GM12864 (cell line): ENCODE results near the gene SCMH1.

Source experiments
- DNase-seq: peaks from one replicate; pipeline ENCODE4 v3.0.0-alpha.2; 2011; ENCODE audit warnings: low read depth
- H3K4me3 ChIP-seq: 2 replicates; pipeline ENCODE4 v1.5.1; 2011; ENCODE audit warnings: mild to moderate bottlenecking, low read depth, low read length, control low read depth
- TF ChIP-seq, protein P1 (sequence below): IDR thresholded peaks from 2 replicates; pipeline ENCODE4 v1.5.1; 2011; ENCODE audit warnings: low read depth, mild to moderate bottlenecking, moderate library complexity, low read length, control low read depth, inconsistent platforms; ENCODE audit errors: missing control alignments

The SCMH1 gene

GRCh38 chr1:40989066-40989465 lies 253.0 kb downstream of the SCMH1 start:
- TF ChIP-seq, protein P1, sequence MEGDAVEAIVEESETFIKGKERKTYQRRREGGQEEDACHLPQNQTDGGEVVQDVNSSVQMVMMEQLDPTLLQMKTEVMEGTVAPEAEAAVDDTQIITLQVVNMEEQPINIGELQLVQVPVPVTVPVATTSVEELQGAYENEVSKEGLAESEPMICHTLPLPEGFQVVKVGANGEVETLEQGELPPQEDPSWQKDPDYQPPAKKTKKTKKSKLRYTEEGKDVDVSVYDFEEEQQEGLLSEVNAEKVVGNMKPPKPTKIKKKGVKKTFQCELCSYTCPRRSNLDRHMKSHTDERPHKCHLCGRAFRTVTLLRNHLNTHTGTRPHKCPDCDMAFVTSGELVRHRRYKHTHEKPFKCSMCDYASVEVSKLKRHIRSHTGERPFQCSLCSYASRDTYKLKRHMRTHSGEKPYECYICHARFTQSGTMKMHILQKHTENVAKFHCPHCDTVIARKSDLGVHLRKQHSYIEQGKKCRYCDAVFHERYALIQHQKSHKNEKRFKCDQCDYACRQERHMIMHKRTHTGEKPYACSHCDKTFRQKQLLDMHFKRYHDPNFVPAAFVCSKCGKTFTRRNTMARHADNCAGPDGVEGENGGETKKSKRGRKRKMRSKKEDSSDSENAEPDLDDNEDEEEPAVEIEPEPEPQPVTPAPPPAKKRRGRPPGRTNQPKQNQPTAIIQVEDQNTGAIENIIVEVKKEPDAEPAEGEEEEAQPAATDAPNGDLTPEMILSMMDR, result no peak
- no peak for DNase-seq
- no peak overlapping the region for H3K4me3 ChIP-seq

- H3K4me3 ChIP-seq, result no peak overlapping the region
- DNase-seq, result no peak
- TF ChIP-seq, protein P1, result no peak
Observed at GRCh38 chr1:40988280-40988679, 253.8 kb downstream of the SCMH1 start.

GRCh38 chr1:40987439-40988276 lies 254.4 kb downstream of the SCMH1 start:
- H3K4me3 ChIP-seq, result no peak overlapping the region
- TF ChIP-seq, protein P1, result no peak

DNA sequence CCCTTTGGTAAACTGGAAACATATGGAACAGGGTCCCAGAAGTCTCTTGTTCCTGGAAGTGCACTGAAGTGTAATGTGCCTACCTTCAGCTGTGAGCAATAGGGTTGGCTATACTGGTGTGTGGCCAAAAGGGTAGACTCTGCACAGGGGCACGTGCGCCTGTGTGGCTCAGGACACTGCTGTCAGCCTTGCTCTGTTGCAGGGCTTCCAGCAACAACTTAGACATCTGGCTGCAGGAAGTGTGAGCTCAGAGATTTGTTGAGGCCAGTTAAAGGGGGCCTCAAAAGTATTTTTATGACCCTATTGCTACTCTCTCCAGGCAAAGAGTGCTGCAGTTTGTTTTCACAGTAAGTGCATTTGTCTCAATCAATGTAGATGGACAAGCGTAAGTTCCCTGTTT lies 255.2 kb downstream of the SCMH1 start:
- TF ChIP-seq, protein P1, result no peak
- DNase-seq, result no peak
- H3K4me3 ChIP-seq, result no peak overlapping the region

More at GRCh38 chr1:40987439-40988276, 254.4 kb downstream of the SCMH1 start:
- no peak for DNase-seq

- no peak for DNase-seq
- TF ChIP-seq, protein P1, result no peak
- no peak overlapping the region for H3K4me3 ChIP-seq
Observed at GRCh38 chr1:40986328-40986783, 255.8 kb downstream of the SCMH1 start.

DNA sequence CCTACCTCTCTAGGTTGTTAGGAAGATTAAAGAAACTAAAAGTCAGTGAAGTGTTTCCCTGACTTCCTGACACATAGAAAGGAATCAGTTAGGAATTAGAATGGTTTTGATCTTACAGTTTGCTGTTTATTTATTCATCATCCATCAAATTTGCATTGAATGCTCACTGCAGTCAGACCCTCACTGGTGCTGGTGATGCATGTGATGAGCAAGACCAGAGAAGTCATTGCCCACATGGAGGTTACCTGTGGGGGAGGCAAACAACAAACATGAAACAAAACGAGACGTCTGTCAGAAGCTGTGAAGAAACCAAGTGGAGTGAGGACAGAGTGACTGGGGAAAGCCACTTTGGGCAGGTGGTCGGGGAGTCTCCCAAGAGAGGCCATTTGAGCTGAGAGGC lies 256.2 kb downstream of the SCMH1 start:
- H3K4me3 ChIP-seq, result no peak overlapping the region
- TF ChIP-seq, protein P1, result no peak
- no peak for DNase-seq

DNA sequence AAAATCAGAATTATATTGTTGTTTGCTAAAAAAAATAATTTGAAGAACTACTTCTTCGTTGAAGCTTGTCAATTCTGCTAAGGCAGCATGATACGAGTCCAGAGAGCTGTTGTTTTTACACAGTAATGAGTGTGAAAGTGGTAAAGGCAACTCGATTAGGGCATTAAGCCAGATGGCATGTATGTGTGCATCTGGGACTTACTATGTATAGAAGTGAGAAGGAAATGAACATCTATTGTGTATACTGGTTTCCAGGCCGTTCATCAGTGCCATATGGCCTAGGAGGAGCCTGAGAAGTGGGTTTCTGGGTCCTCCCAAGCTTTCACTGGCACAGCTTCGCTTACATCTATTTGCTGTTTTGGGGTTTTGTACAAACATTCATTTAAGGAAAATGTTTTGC lies 256.9 kb downstream of the SCMH1 start:
- TF ChIP-seq, protein P1, result no peak
- H3K4me3 ChIP-seq, result no peak overlapping the region

More for the DNA sequence above, 256.9 kb downstream of the SCMH1 start:
- no peak for DNase-seq
